Peyer's patch (tissue), 4 donors: Measurements from ENCODE around the gene DST.

Experiments used
- CTCF ChIP-seq, 6 experiments: fragments of 450-650 bp in 4 of 6; fragments of 200-600 bp in 2 of 6; sonication (generic) in 1 of 6; IDR thresholded peaks; one replicate each; pipeline ENCODE4 v1.5.1; 2017 to 2019; ENCODE audit warnings: antibody characterized with exemption in 6 of 6, mild to moderate bottlenecking in 3 of 6, moderate library complexity in 1 of 6
- POLR2A ChIP-seq, 2 donors: fragments of 450-650 bp; IDR thresholded peaks; one replicate each; pipeline ENCODE4 v1.5.1; 2017; ENCODE audit warnings: antibody characterized with exemption in 2 of 2, mild to moderate bottlenecking in 2 of 2, moderate library complexity in 2 of 2

- TF ChIP-seq POLR2A (IDR thresholded peaks at IDR 0.05): no peak
- no peak for TF ChIP-seq CTCF (IDR thresholded peaks at IDR 0.05)
Measured at GRCh38 chr6:56521454-56521853, 121.2 kb downstream of the DST start.
